DMS114 treated with DMSO at 0.1 percent for 48 hours (cell line): ENCODE results near the gene GLYATL1.
A peak's percentile ranks its signal among the peaks of the same experiment; 100 is the strongest.

Source experiments
- DNase-seq: peaks from one replicate; lab custom pipeline; 2025; ENCODE audit not compliant: unreplicated experiment; lab: John Stamatoyannopoulos, UW

Gene GLYATL1, protein sequence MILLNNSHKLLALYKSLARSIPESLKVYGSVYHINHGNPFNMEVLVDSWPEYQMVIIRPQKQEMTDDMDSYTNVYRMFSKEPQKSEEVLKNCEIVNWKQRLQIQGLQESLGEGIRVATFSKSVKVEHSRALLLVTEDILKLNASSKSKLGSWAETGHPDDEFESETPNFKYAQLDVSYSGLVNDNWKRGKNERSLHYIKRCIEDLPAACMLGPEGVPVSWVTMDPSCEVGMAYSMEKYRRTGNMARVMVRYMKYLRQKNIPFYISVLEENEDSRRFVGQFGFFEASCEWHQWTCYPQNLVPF

DNA sequence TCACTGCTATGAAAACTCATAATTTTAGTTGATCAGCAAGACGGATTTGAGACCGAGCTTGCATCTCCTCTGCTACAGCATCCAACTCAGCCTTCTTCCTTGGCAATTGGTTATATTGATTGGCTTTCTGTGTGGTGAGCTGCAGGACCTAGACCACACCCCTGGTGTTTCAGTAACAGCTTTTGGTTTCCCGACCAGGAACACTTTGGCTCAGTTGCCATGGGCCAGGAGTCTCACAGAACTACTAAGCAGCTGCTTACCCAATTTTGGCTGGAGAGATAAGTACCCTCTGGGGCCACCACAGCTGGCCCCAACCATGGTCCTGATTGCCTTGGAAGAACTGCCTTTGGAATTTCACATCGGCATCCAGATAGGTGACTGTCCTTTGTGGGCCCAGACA, at the start of gene GLYATL1:
Gene GLYATL1 (plus strand): TSS at position 212 of the 400 bp plus-strand sequence. CDS start 7,600 bp downstream, outside the sequence.
- DNase-seq: no peak

DNA sequence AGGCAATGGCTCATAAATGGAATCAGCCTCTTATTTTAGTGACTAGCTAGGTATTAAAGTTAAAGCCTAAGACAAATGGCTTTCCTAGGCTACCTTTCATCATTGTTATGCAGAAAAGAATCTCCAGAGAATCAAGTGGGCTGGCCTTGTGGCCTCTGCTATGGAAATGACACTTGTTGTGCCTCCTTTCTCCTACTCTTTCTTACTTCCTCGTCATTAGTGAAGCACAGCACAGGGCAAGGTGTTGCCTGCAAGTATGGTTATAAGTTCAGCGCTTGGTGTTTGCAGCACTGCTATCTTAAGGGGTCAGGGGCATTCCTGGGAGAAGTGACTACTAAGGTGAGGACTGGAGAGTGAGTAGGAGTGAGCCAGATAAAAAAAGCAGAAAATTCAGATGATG, 45.4 kb upstream of the GLYATL1 start:
- no peak for DNase-seq

DNA sequence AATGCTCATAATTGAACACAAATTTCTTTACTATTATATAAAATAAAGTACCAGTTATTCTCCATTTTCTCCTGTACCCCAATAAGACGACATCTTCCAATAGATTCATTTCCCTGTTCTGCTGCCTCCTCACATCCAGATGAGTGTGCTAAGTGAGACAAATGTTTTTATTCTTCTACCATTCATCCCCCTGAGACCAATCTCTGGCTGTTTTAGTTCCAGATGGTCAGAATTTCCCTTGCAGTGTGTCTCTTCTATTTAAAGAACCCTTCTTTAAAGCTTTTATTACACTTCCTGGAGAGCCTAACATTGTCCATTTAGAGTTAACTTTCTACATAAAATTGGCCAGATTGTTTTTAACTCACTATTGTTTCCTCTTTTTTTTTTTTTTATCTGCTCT, 41.2 kb upstream of the GLYATL1 start:
- DNase-seq: no peak

DNA sequence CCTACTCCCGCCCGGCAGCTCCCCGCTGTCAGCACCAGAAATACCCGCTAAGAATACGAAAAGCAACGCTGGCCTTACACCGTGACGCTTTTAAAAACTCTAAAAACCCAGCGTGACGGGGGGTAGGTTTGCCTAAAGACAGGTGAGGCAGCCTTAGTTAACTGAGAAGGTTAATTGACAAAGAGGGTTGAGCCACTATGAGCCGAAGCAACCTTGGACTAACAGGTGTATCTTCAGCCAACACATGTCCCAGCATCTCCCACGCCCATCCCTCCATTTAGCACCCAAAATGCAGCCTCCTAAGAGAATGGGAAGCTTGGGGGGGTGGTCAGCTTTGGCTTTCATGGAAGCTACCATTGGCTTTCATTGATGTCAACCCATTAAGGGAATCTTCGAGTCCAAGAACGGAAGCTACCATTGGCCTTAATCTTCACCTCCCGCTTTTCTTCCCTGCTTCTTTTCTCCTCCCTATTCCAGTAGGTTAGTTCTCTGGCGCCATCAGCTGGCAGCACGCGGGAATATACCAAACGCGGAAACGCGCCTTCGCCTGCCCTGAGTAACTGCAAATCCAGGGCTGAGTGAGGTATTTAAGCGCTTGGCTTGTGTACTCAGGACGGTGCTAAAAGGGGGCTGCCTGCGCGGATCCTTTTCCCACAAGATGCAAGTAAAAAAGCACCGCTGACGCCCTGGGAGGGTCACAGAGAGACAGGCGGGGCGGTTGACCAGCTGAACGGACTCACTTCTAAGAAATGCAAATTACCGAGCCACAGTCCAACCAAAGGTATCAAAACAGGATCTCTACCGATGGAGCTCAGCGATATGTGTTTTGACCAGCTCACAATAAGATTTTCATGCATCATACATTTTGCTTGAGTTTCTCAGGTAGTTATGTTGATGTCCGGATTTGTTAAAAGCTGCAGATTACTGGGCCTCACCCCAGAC, 38.5 kb upstream of the GLYATL1 start:
- DNase-seq: no peak

DNA sequence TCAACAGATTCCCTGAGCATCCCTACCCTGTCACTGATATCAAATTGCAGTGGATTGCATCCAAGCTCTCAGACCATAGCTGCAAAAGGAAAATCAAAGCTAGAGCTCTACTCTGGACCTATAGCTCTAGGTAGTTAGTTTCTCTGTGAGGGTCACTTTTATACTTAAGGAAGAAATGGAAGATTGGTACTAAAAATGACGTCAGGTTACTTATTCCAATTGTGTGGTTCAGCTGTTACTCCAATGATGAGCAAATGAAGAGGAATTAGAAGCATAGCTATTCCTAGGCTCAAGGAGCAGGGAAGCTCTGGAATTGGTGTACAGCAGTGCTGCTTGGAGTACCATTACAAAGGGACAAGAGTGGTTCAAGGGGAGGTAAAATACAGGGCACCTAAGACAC, 36.4 kb upstream of the GLYATL1 start:
- DNase-seq: no peak

DNA sequence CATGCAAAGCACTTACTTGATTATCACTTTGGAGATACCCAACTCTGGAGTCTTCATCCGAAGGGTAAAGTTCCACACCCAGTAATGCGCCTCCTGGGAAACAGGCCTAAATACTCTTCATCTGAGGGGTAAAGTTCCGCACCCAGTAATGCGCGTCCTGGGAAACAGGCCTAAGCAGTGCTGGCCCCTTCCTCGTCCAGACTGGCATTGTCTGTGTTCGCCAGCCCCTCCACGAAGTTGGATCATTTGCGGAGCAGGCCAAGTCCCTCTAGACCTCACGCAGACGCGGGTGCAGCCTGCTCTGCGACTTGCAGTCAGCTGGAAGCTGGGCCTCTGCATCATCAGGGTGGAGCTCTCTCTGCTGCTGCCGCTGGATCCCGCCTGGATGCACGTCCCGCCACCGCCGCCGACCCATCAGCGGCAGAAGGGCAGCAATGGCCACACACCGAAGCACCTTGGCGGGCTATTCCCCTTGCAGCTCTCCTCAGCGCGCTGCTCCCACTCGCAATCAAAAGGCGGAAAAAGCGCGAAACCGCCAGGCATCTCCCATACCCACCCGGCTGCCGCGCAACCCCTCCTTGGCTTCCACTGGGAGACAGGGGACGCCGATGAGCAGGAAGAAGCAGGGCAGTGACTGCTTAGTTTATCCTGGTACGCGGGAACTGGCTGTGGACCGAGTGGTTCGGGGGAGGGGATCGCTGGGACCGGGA, 34.1 kb upstream of the GLYATL1 start:
- DNase-seq: peak; percentile 14

DNA sequence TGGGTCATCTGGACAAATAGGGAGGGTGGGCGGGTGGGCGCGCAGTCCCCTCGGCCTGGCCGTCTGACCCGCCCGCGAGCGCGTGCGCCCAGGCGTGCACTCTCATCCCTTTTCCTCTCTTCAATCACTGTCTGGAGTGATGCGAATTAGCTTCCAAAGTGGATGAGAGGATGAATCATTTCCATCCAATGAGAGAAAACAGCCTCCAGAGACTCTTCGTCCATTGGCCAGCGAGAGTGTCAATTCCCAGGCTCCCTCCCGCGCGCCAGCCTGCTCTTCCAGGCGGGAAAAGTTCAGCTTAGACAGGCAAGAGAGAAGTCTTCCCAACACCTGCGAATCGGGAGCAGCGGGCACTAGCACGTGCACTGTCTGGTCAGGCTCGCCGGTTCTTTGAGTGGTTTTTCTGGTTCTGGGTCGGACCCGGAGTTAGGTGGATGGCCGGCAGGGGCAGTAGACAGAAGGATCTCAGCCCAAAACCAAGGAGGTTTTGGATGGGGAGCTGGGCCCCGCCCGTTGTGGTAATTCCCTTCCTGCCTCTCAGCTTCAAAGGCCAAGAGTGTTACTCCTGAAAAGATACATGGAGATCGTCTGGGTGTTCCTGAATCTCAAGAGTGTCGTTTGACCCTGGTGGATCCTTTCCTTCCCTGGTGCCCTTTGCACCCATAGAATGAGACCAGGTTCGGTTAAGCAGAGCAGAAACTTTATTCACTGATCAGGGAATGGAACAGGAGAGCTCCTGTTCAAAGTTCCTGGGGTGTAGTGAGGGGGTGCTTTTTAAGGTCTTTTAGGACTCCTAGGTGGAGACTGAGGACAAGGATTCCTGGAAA, 33.4 kb upstream of the GLYATL1 start:
- DNase-seq: peak; percentile 42

DNA sequence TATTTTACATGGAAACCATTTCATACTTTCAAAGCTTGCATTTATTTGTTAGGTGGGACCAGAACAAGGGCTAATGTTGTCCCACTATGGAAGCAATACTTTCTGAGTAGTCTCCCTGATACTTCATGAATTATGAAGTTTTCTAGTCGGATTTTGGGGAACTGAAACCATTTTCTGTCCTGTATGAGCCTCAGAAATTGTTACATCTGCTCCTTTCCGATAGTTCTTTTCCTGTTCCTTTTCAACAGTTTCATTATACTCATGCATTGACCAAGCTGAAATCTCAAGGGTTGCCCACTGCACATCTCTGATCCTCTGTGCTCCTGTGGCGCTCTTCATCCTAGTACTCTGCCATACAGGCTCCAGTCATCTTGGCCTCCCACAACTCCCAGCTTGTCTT, 31.5 kb upstream of the GLYATL1 start:
- DNase-seq: no peak

DNA sequence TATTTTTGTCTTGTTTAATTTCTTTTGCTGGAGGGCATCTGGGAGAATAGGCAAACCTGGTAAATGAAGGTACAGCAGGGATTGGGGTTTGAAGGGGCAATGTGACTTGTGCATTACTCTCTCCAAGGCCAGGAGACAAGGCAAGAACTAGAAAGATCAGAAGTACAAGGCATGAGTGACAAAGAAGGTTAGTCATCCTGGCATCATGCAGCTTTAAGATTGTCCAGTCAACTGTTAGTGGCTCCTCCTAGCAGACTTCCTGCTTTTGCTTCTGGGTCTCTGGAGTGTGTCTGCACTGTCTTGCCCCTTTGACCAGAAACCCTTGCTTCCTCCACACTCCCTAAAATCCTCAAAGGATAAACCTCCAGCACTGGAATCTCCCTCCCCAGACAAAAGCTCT, 27.2 kb upstream of the GLYATL1 start:
- no peak for DNase-seq

DNA sequence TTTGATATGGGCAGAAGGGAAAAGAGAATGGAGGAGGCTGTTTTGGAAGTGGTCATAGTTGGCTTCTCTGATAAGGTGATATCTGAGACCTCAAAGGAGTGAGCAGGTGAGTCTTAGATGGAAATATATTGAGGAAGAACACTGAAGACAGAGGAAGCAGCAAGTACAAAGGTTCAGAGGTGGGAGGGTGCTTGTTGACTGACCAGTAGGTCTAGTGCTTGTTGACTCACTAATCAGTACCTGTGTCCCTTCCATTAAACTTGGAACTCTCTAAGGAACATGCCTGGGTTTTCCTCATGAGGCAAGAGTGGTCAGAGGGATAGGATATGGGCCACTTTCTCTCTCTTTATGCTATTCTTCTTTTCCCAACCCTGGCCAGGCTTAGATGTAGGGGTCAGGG, 25.6 kb upstream of the GLYATL1 start:
- no peak for DNase-seq

DNA sequence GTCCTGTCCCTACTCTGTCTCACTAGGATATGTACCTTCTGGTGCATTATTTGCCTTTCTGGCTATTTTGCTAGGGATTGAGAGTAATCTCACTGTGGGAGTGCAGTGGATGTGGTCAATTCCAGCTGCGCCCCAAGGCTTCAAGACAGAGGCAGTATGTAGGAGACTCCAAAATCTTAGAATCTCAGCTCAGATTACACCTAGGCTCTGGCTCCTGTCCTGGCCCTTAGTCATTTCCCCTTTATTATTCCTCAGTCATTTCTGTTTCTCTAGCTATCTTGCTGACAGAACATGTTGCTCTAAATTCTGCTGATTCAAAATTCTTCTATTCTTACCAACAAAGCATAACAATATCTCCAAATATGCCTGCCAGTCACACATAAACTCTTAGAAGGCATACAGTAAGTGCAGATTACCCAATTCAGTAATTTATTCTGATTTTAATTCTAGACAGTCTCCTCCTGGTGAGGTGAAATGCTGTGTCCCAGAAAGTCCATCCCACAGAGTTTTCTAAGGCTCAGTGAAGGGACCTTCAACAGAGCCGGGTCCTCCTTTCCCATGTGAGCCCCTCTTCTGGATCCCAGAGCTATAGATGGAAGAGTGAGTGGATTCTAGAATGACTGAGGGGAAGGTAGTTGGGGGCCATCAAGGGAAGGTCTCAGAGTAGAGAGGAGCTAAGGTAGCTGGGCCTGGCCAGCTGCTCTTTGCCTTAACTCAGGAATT, 24.3 kb upstream of the GLYATL1 start:
- no peak for DNase-seq

DNA sequence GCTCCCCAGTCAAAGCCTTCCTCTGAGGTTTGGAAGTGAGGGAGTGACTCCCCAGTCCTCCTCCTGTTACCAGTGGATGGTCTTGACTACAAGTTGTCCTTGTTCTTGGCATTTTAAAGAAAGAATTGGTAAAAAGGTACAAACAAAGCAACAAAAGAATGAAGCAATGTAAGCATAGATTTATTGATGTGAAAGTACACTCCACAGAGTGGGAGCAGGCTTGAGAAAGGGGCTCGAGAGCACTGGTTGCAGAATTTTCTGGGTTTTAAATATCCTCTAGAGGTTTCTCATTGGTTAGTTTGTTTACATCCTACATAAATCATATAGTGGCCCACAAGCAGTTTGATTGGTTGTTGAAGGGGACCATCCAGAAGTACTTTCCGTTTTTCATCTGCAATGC, 22.7 kb upstream of the GLYATL1 start:
- no peak for DNase-seq

DNA sequence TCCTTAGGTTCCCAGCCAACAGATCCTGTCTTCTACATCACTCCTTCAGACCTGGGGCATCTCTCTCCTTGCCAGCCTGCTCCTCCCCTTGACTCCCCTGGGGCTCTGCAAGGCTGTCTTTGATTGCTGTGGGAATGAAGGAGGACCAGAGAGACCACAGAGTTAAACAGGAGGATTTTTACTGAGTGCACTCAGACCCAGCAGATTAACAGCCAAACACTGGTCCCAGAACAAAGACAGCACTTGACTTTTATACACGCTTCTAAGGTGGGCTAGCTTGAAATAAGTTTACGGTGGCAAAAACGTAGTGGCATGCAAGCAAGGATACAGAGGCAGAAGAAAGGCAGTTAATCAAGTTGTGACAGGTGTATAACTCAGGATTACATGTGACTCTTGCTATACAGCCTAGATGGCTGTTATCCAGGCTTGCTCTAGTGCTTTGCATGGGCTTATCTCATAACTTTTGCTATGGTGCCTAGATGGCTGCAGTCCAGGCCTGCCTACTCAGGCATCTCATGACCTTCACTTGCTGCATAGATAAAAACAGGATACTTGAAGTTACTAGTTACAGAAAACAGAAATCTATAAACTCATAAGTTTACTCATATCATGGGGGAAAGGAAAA, 22.0 kb upstream of the GLYATL1 start:
- DNase-seq: no peak

DNA sequence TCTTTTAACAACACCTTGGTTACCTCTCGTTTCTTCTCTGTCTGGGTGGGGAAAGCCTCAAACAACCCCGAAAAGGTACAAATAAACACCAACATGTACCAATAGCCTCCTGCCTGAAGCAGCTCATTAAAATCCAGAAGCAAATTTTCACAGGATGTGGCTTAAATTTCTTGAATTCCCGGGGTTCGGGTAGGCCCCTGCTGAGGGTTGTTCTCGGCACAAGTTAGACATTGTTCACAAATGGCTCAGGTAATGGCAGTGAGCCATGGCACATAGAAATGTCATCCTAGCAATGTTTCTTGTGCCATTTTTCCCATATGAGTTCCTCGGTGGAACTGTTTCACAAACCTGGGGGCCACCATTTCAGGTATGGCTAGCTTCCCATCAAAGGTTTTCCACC, 19.7 kb upstream of the GLYATL1 start:
- DNase-seq: no peak

DNA sequence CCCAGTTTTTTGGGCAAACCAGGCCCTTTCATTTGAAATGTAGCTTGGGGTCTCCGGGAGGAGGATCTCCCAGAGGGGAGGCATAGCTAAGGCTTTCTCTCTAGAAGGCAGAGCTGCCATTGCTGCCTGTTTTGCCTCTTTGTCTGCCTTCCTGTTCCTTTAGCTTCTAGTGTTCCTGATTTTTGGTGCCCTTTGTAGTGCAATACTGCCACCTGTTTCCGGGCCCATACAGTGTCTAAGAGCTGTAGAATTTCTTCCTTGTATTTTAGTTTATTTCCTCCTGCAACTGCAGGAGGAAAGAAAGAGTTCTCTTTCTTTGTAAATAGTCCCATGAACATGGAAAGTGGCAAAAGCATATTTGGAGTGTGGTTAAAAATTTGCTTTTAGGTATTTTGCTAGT, 19.3 kb upstream of the GLYATL1 start:
- no peak for DNase-seq

DNA sequence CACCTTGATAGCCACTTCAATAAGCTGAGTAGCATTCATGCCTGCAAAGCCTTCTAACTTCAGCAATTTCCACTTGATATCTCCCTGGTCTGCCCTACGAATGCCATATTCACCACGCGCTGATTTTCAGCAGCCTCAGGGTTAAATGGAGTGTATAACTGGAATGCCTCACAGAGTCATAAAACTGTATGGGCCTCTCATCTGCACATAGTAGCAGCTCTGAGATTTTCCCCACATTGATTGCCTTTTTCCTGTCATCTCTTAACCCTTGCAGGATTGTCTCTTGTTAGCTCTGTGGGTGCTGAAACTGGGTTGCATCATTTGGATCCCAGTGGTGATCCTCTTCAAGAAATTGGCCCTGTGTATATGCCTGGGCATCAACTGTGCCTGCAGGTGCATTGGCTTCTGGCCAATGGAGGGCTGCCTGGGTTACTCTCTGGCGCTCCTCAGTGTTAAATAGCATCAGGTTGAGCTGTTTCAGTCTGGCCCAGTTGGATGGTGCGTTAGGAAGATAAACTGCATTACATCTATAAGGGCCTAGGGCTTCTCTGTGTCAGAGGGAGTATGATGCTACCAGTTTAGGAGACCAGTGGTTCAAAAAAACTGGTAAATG, 17.4 kb upstream of the GLYATL1 start:
- no peak for DNase-seq

DNA sequence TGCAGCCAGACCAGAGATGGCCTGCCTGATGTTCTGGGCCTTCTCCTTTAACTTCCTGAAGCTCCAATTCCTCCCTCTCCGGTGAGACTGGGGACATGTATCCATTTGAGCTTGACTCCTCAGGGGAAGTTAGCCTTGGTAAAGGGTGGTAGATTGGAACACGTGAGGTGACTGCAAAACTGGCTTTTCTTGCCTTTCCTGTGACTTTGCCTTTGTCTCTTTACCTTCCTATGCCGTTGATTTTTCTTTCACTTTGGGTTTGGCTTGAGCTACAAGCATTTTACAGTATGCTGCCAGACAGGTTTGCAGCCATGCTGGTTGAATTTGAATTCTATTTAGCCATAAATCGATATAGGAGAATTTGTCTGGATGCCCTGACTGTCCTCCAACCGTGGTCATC, 16.8 kb upstream of the GLYATL1 start:
- DNase-seq: no peak

DNA sequence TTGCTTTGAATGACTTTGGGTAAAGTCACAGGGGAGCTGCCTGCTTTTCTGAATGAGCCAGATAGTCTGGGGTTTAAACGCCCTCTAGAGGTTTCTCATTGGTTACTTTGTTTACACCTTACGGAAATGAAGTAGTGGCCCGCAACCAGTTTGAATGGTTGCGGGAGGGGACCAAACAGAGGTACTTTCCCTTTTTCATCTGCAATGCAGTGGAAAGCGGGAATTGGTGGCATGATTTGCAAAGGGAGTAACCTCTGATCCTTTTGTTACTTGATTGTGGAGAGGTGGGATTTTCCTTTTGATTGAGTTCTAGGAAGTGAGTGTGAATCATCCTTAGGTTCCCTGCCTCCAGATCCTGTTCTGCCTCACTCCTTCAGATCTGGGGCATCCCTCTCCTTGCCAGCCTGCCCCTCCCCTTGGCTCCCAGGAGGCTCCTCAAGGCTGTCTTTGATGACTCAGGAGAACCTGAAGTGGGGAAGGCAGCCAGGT, 15.9 kb upstream of the GLYATL1 start:
- DNase-seq: no peak

DNA sequence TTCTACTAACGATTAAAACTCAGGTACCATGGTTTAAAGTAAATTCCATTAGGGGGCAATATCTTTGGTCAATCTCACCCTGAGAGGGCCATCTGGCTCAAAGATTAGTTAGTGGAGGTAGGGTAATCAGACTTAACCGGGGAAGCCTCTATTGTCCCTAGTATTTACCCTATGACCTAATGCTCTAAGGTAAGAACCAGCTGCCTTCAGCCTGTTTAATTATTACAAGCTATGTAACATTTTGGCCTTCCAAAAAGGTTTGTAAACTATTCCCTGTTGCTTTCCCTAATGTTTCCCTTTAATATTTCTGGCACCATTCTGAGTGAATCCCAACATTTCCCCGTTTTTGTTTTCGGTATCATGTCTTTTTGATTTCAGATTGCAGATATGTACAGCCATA, 15.1 kb upstream of the GLYATL1 start:
- DNase-seq: no peak
